PC-3 (cell line): ENCODE data around the gene STXBP1. TPM values are rescaled to one million over a fixed set of nuclear protein-coding genes. Genes with fewer than 3 reads are reported as not detected.

Experiments used
- ATAC-seq: fragments of 200-7000 bp; cut with Tn5 transposase; 2 replicates; pipeline ENCODE4 v1.9.1; 2020; ENCODE audit warnings: mild to moderate bottlenecking, moderate library complexity
- BruUV-seq: library from RNA; stranded (reverse); fragments of 400-500 nt; replicated peaks from 2 replicates; lab custom pipeline; 2021; lab: Mats Ljungman, UMichigan
- CTCF ChIA-PET: fragments of 300-600 bp; sonication (Branson Sonifier 250); formaldehyde crosslinking; loops from one replicate; lab custom pipeline; 2022; ENCODE audit warnings: antibody characterized with exemption; lab: Charles Lee
- POLR2A ChIA-PET: fragments of 300-600 bp; sonication (Branson Sonifier 250); formaldehyde crosslinking; loops from one replicate; lab custom pipeline; 2022; ENCODE audit warnings: antibody characterized with exemption; ENCODE audit not compliant: unreplicated experiment; lab: Charles Lee
- DNase-seq: peaks from one replicate; pipeline ENCODE4 v3.0.0-alpha.2; 2015
- H2AFZ ChIP-seq: fragments of 300-600 bp; sonication (generic); 2 replicates; pipeline ENCODE4 v1.6.0; 2016; ENCODE audit warnings: antibody characterized with exemption, low read length
- H3F3A ChIP-seq: fragments of 300-600 bp; sonication (generic); one replicate; pipeline ENCODE4 v1.6.0; 2017; ENCODE audit warnings: antibody characterized with exemption, low read length, control low read depth, mild to moderate bottlenecking; ENCODE audit not compliant: unreplicated experiment
- H3K27ac ChIP-seq: fragments of 300-600 bp; sonication (generic); 2 replicates; pipeline ENCODE4 v1.5.1; 2016; ENCODE audit warnings: mild to moderate bottlenecking, low read length
- H3K27me3 ChIP-seq: fragments of 300-600 bp; sonication (generic); 2 replicates; pipeline ENCODE4 v1.6.1; 2016; ENCODE audit warnings: low read length, mixed read lengths
- H3K36me3 ChIP-seq: fragments of 300-600 bp; sonication (generic); 2 replicates; pipeline ENCODE4 v1.6.1; 2016; ENCODE audit warnings: low read depth, mixed run types, low read length, mixed read lengths
- H3K4me1 ChIP-seq: fragments of 300-600 bp; sonication (generic); 2 replicates; pipeline ENCODE4 v1.5.1; 2016; ENCODE audit warnings: low read length; ENCODE audit not compliant: insufficient read depth
- H3K4me2 ChIP-seq: fragments of 300-600 bp; sonication (generic); 2 replicates; pipeline ENCODE4 v1.6.0; 2016; ENCODE audit warnings: low read length
- H3K4me3 ChIP-seq: fragments of 300-600 bp; sonication (generic); 2 replicates; pipeline ENCODE4 v1.5.1; 2016; ENCODE audit warnings: mild to moderate bottlenecking, low read length, mixed read lengths
- H3K79me2 ChIP-seq: fragments of 300-600 bp; sonication (generic); 2 replicates; pipeline ENCODE4 v1.6.1; 2017; ENCODE audit warnings: low read length, mixed read lengths
- H3K9ac ChIP-seq: fragments of 300-600 bp; sonication (generic); 2 replicates; pipeline ENCODE4 v1.6.0; 2016; ENCODE audit warnings: mild to moderate bottlenecking, low read length
- H3K9me2 ChIP-seq: fragments of 300-600 bp; sonication (generic); replicated peaks from 2 replicates; pipeline ENCODE4 v1.6.1; 2016; ENCODE audit warnings: mixed run types, low read length, mixed read lengths
- H3K9me3 ChIP-seq: fragments of 300-600 bp; sonication (generic); 2 replicates; pipeline ENCODE4 v1.6.1; 2016; ENCODE audit warnings: low read length, mixed read lengths
- H4K20me1 ChIP-seq: fragments of 300-600 bp; sonication (generic); 2 replicates; pipeline ENCODE4 v1.6.1; 2016; ENCODE audit warnings: low read length, mixed read lengths
- EZH2 ChIP-seq: fragments of 300-600 bp; sonication (generic); IDR thresholded peaks from one replicate; pipeline ENCODE4 v1.6.1; 2017; ENCODE audit warnings: antibody characterized with exemption, mild to moderate bottlenecking, low read length; ENCODE audit not compliant: unreplicated experiment
- EZH2phosphoT487 ChIP-seq: fragments of 300-600 bp; sonication (generic); IDR thresholded peaks from 2 replicates; pipeline ENCODE4 v1.6.1; 2018; ENCODE audit warnings: mild to moderate bottlenecking, antibody characterized with exemption, low read length, borderline replicate concordance
- intact Hi-C: fragments of 100-400 bp; cut with micrococcal nuclease; formaldehyde crosslinking; loops from 2 replicates; pipeline ENCODE4 v1.9.0; 2023
- total RNA-seq: library from RNA; depleted of rRNA; stranded (reverse); fragments of >200 nt; gene quantifications from 2 replicates; pipeline ENCODE4 v1.2.3, GENCODE V29; 2014
- TF ChIP-seq, protein P1 (sequence below): fragments of 300-600 bp; sonication (generic); conservative IDR thresholded peaks from 2 replicates; pipeline ENCODE4 v1.5.1; 2017; ENCODE audit warnings: antibody characterized with exemption, low read depth, mild to moderate bottlenecking, low read length

The STXBP1 gene
- total RNA-seq, 1 experiment from 2014 or later, result 9.1 TPM

DNA sequence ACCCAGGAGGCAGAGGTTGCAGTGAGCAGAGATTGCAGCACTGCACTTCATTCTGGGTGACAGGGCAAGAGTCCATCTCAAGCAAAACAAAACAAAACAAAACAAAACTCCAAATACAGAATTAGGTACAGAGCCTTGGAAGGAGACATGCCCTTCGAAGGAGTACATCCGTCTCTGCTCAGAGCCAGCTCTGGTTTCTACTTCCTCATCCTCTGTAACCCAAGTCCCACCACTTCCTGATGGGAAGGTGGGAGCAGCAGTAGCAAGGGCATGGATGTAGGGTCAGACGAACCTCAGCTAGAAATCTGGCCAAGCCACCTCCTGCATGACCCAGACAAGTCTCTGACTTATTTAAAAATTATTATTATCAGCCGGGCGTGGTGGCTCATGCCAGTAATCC, 16.5 kb upstream of the STXBP1 start:
- no peaks in the 10 kb centered on the region for H3K9me3 ChIP-seq
- H3K4me3 ChIP-seq, result no peak overlapping the region
- no peaks in the 10 kb centered on the region for H3K4me1 ChIP-seq
- DNase-seq, result no peak
- TF ChIP-seq EZH2 (no peak), EZH2phosphoT487 (no peak)
- TF ChIP-seq, protein P1, sequence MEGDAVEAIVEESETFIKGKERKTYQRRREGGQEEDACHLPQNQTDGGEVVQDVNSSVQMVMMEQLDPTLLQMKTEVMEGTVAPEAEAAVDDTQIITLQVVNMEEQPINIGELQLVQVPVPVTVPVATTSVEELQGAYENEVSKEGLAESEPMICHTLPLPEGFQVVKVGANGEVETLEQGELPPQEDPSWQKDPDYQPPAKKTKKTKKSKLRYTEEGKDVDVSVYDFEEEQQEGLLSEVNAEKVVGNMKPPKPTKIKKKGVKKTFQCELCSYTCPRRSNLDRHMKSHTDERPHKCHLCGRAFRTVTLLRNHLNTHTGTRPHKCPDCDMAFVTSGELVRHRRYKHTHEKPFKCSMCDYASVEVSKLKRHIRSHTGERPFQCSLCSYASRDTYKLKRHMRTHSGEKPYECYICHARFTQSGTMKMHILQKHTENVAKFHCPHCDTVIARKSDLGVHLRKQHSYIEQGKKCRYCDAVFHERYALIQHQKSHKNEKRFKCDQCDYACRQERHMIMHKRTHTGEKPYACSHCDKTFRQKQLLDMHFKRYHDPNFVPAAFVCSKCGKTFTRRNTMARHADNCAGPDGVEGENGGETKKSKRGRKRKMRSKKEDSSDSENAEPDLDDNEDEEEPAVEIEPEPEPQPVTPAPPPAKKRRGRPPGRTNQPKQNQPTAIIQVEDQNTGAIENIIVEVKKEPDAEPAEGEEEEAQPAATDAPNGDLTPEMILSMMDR, result no peak
- H2AFZ ChIP-seq, result no peak overlapping the region
- no peak overlapping the region for H3K9ac ChIP-seq
- no peaks in the 10 kb centered on the region for H3K9me2 ChIP-seq
- BruUV-seq, result no TSS peak
- intact Hi-C loops, result no loop called here
- no peaks in the 10 kb centered on the region for H3K79me2 ChIP-seq
- H3K36me3 ChIP-seq, result no peaks in the 10 kb centered on the region
- POLR2A ChIA-PET, result no interaction called here
- no peaks in the 10 kb centered on the region for H3K27me3 ChIP-seq
- ATAC-seq, result no peak
- H4K20me1 ChIP-seq, result no peaks in the 10 kb centered on the region
- H3K4me2 ChIP-seq, result no peak overlapping the region
- no peak overlapping the region for H3K27ac ChIP-seq
- no peaks in the 10 kb centered on the region for H3F3A ChIP-seq
- CTCF ChIA-PET, result no interaction called here

DNA sequence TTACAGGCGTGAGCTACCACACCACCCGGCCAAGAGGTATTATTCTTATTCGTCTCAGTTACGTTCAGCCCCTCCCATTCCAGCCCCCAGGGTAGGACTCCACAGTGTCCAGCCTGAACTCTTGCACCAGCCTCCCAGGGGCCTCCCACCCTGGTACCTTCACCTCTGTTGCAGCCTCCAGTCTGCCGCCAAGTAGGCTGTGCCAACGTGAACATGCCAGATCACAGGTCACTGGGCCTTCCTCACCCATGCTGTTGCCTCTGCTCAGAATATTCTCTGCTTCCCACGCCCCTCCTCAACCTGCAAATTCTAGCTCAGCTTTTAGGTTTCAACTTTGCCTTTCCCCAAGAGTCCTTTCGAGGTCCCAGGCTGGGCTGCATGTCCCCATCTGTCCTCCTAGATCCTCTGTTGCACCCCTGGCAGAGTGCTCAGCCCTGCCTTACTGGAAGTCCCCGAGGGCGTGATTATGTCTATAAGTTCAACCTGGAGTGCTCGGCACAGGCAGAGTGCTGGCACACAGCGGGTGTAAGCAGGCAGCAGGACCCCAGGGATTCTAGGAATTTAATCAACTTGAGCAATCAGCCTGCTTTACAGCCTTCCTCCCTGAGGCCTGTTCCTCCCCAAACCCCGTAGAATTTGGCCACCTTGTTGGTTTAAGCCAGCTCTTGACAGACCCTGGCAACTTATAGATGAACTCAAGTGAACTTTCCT, 13.1 kb upstream of the STXBP1 start:
- DNase-seq (no peak), ATAC-seq (no peak)
- no peaks in the 10 kb centered on the region for H4K20me1 ChIP-seq
- H3K4me1 ChIP-seq, result no peaks in the 10 kb centered on the region
- H3K27ac ChIP-seq, result no peak overlapping the region
- H3K79me2 ChIP-seq, result no peaks in the 10 kb centered on the region
- H3K9me3 ChIP-seq, result no peaks in the 10 kb centered on the region
- no TSS peak for BruUV-seq
- no peak overlapping the region for H3K4me2 ChIP-seq
- intact Hi-C loops, result no loop called here
- TF ChIP-seq EZH2, result no peak
- no peak for TF ChIP-seq EZH2phosphoT487
- TF ChIP-seq, protein P1, result no peak
- ChIA-PET POLR2A (interaction anchor here (0.6 kb wide), 1 partner anchor 30 kb away, joined by 4 read pairs; no protein-coding TSS in a partner anchor), CTCF (no interaction called here)
- H3K27me3 ChIP-seq, result no peaks in the 10 kb centered on the region
- H3K4me3 ChIP-seq, result no peak overlapping the region
- H3F3A ChIP-seq, result no peaks in the 10 kb centered on the region
- no peaks in the 10 kb centered on the region for H3K36me3 ChIP-seq
- H3K9me2 ChIP-seq, result no peaks in the 10 kb centered on the region
- H3K9ac ChIP-seq, result no peak overlapping the region
- no peak overlapping the region for H2AFZ ChIP-seq

DNA sequence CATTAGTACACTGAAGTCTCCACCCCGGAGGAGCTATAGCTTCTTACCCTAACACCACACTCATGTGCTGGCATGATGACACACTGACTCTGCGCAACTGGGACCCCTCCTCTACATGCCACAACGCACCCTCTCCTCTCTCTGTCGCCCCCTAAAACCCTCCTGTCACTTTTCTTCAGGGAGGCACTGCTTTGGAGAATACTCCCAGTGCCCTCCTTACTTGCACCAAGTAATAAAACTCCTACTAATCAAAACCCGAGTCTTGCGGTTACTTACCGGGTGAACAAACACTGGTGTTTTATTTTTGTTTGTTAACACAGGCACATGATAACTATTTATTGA, 12.6 kb upstream of the STXBP1 start:
- Histone ChIP-seq H3K27me3 (no peaks in the 10 kb centered on the region), H3K9me3 (no peaks in the 10 kb centered on the region), H3K4me2 (no peak overlapping the region), H3K9me2 (no peaks in the 10 kb centered on the region), H3F3A (no peaks in the 10 kb centered on the region), H3K9ac (no peak overlapping the region), H4K20me1 (no peaks in the 10 kb centered on the region), H3K4me3 (no peak overlapping the region), H3K27ac (no peak overlapping the region), H3K36me3 (no peaks in the 10 kb centered on the region), H2AFZ (no peak overlapping the region), H3K79me2 (no peaks in the 10 kb centered on the region), H3K4me1 (no peaks in the 10 kb centered on the region)
- no peak for DNase-seq
- POLR2A ChIA-PET, result interaction anchor here (0.6 kb wide), 1 partner anchor 29 kb away, joined by 4 read pairs; no protein-coding TSS in a partner anchor
- CTCF ChIA-PET, result no interaction called here
- TF ChIP-seq EZH2phosphoT487, result no peak
- TF ChIP-seq EZH2, result no peak
- TF ChIP-seq, protein P1, result no peak
- BruUV-seq, result no TSS peak
- intact Hi-C loops, result no loop called here
- ATAC-seq, result no peak
